Fibroblast of skin of left quadriceps (primary cell): ENCODE data around the gene OVCH2.
"Not testable (repeated sequence)": the region's sequence is repeated elsewhere in the genome, so short reads cannot be mapped to it uniquely, and the experiment has no call there.

Experiments
- DNase-seq, 2 experiments: peaks; one replicate each; pipeline ENCODE4 v3.0.0-alpha.2; 2013; ENCODE audit warnings: low read depth in 2 of 2

OVCH2 gene

DNA sequence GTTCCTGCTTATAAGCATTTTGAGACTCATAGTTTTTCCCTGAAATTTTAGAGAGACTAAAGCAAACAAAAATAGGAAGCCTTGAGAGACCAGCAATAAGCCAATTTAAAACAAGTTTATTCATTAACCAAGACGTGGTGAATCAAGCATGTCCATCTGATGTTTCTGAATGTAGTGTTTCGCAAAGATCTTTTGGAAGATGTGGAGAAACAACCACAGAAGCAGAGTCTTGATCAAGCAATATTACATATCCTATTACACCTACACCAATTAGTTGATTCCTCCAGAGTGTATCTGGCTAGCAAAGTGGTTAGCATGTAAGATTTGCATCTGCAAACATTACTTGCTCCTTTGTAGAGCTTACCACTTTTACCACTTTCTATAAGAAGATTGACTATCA is at the start of gene OVCH2:
Gene OVCH2 (minus strand): TSS at position 101 of the 400 bp plus-strand sequence. CDS start 83 bp downstream, at position 18.
- DNase-seq: no peak

DNA sequence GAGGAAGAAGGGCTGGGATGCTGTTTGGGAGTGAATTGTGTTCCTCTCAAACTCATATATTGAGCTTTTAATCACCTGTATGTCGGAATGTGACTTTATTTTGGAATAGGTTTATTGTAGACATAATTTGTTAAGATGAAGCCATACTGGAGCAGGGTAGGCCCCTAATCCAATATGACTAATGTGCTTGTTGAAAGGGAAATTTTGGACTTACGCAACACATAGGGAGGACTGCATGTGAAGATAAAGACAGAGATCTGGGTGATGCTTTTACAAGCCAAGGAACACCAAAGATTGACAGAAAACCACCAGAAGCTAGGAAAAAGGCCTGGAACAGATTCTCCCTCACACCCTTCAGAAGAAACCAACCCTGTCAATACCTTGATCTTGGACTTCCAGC is 43.2 kb upstream of the OVCH2 start:
- no peak for DNase-seq

GRCh38 chr11:7734767-7735166 is 28.5 kb upstream of the OVCH2 start:
- not testable (repeated sequence) for DNase-seq

GRCh38 chr11:7714786-7715185 is 8.5 kb upstream of the OVCH2 start:
- DNase-seq: no peak

- DNase-seq: no peak
Measured at GRCh38 chr11:7703740-7704139, 2.5 kb downstream of the OVCH2 start.

- DNase-seq: no peak
Measured at GRCh38 chr11:7696424-7696823, 9.9 kb downstream of the OVCH2 start.

GRCh38 chr11:7694235-7694634 is 12.0 kb downstream of the OVCH2 start:
- DNase-seq: no peak

DNA sequence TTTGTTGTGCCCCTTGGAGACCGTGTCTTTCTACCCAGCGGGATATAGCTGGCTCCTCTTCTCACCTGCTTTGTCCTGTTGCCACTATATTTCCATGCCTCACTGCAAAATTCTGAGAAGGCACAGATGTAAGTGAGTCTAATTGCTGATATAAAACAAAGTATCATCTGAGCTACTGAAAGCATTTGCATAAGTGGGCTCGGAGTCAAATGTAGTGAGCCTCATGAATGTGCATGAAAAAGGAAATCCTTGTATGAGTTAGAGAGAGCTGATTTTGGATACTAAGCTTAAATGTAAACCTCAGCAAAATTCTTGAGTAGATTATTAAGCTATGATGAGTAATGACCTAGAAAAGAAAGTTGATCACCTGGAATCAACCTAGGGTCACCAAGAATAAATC is 13.9 kb downstream of the OVCH2 start:
- no peak for DNase-seq

DNA sequence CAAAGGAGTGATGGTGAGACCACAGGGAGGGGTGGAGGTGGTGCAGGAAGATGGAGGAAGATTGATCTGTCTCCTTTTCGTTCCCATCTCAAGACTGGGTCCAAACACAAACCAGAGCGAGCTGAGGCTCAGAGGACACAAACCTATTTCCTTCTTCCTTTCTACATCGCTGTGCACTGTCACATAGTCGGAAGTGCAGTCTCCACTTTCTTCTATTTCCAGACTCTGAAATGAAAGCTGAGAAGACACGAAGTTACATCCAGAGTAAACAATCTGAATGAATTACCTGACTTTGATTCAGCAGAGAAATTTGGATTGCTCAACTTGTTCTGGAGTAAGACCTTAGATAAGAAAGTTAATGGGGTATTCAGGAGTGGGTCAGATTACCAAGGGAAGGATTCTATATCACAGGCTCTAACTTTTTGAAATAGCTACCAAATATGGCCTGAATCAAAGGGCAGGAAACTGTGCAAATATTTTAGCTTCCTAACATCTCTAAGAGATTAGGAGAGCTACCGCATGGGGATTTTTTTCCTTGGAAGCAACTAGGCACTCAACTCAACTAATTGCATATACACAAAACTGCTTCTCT is 14.4 kb downstream of the OVCH2 start:
- no peak for DNase-seq

DNA sequence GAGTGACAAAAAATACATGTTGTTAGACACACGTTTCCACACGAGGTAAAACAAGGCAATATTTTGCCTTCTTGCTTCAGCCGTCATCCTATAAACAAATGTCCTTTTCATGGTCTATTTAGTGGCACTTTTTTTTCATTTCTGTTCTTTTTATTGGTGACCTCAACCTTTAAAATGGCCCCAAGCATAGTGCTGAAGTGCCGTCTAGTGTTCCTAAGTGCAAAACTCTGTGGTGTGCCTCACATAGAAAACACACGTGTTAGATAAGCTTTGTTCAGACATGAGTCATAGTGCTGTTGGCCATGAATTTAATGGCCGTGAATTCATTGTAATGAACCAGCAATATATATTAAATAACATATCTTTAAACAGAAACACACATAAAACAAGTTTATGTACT is 15.6 kb downstream of the OVCH2 start:
- DNase-seq: no peak

- DNase-seq: no peak
Measured at GRCh38 chr11:7689239-7689638, 17.0 kb downstream of the OVCH2 start.

DNA sequence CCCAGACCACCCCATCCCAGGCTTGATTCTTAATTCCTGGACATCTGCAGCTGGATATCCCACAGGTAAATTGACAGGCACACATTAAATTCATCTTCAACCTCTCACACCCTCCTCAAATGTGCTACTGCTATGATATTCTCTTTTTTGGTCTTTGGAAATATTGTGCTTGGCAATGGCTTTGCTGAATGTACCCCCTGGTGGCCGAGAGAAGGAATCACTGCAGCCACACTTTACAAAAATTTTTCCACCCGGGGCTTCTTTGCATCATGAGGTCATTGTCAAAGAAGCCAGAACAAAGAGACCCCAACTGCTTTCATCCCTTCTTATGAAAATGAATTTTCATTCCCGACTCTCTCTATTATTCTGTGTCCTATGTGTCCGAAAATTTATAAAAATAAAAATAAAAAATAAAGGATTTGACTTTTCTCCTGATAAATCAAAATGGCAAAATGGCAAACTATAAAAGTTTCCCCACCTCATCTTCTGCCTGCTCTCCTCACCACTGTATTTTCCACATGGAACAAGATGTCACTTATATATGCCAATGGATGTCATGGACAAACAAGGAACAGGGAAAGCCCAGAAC is 17.9 kb downstream of the OVCH2 start:
- DNase-seq: no peak

- DNase-seq: no peak
Measured at GRCh38 chr11:7687386-7687785, 18.9 kb downstream of the OVCH2 start.

- DNase-seq: no peak
Measured at GRCh38 chr11:7686761-7687160, 19.5 kb downstream of the OVCH2 start.

DNA sequence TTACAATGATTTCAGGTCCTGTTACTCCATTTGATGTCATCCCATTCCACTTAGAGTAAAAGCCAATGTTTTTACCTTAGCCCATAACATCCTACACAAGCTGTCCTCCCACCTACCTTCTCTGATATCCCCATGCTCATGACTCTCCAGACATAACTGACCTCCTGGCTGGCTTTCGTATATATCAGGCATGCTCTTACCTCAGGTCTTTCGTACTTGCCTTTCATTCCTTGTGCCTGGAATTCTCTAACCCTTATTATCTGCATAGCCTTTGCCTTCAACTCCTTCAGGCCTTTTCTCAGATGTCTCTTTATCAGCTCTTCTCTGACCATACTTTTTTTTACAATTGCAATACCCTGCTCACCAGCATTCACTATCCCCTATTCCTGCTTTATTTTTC is 22.7 kb downstream of the OVCH2 start:
- no peak for DNase-seq

GRCh38 chr11:7677796-7678201 is 28.5 kb downstream of the OVCH2 start:
- no peak for DNase-seq

DNA sequence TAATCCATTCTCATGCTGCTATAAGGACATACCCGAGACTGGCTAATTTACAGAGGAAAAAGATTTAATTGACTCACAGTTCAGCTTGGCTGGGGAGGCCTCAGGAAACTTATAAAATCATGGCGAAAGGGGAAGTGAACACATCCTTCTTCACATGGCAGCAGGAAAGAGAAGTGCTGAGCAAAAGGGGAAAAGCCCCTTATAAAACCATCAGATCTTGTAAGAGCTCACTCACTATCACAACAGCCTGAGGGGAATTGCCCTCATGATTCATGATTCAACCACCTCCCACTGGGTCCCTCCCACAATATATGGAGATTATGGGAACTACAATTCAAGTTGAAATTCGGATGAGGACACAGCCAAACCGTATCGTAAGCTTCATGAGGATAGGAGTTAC is 29.2 kb downstream of the OVCH2 start:
- DNase-seq: no peak

DNA sequence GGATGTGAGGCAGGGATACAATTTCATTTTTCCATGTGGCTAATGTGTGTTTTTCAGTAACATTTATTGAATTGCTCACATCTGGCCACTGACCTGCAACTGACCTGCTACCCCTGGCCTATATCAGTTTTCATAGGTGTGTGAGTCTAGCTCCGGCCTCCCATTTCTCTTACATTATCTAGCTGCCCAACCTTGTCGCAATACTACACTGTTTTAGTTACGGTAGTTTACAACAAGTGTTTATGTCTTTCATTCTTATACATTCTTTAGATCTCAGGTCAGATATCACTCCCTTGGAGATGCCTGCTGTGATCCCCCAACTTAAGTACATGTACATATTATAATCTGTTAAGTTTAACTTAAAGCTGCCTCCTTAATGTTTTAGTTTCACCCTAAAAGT is 30.6 kb downstream of the OVCH2 start:
- DNase-seq: no peak

DNA sequence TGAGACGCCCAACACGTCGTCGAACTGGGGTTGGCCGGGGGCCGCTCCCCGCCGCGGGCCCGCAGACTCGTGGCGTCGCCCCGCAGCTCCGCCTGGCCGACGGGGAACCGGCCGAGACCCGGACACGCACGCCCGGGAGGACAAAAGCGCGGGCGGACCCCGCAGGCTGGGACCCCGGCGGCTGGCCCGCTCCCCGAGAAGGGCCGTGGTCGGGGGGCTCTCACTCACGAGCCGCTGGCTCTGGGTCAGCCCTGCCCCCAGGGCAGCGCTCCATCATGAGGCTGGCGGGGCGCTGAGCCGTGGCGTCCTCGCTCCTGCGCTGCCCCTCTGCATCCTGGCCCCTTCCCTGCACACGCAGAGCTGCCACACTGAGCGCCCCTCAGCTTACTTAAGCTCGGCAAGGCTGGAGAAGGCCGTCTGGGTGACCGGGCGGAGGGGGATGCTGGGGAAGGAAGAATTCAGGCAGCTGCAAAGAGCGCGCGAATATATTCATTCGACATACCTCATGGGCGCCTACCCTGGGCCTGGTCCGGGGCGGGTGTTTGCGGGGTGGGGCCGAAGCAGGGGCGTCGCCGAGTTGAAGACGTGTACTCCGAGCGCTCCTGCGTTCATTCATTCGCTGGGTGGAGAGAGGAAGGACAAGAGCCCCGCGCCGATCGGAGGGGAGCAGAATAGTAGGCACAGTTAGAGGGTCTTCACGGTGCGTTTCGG is 32.4 kb downstream of the OVCH2 start:
- DNase-seq: no peak

GRCh38 chr11:7672960-7673723 is 33.1 kb downstream of the OVCH2 start, which contains the start of gene CYB5R2:
Gene CYB5R2 (minus strand): TSS chr11:7673500. CDS start chr11:7672825, 675 bp downstream.
- DNase-seq: no peak

- DNase-seq: no peak
Measured at GRCh38 chr11:7672276-7672959, 33.9 kb downstream of the OVCH2 start.
